GM12875 (cell line): ENCODE measurements around the gene NPPA.
"Not testable (repeated sequence)": the region's sequence is repeated elsewhere in the genome, so short reads cannot be mapped to it uniquely, and the experiment has no call there.

Experiments used
- H3K4me3 ChIP-seq: one replicate; pipeline ENCODE4 v1.5.1; 2011; ENCODE audit warnings: low read depth, low read length, control low read depth
- TF ChIP-seq, protein P1 (sequence below): IDR thresholded peaks from 2 replicates; pipeline ENCODE4 v1.5.1; 2011; ENCODE audit warnings: low read depth, mild to moderate bottlenecking, control low read depth, inconsistent platforms, low read length, moderate library complexity, borderline replicate concordance; ENCODE audit not compliant: insufficient read depth

NPPA gene

DNA sequence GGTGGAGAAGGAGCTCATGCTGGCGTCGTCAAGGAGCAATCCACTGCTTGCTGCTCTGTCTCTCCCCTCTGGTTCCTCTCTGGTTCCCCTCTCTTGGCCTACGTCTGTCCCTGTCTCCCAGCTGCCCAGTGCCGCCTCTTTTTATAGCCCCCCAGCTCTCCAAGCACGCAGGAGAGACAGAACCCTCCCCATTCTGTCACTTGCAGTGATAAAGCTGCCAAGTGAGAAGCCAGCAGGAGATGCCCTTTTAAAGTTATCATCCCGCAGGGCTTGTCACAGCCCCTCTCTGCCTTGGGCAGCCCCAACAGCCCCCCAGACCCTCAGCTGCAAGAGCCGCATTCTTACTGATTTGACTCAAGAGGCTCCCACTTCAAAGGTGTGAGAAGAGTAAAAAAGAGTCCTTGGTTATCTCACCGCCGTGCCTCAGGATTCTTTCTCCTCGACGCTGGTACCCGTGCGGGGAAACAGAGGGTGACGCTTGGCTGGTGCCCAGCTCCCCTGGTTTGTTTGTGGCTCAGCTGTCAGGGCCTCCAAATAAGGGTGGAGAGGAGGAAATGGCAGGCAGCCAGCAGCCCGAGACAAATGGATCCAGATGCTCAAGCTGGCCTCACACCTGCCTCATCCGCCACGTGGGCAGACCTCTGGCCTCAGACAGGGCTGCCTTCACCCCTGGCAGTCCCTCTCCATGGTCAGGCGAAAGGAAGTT lies at the start of gene NPPA:
NPPA (minus strand) TSS at position 117 of the 706 bp plus-strand sequence; CDS start at position 18, 99 bp downstream.
- no peak within 1 kb of the TSS for H3K4me3 ChIP-seq
- TF ChIP-seq, protein P1, sequence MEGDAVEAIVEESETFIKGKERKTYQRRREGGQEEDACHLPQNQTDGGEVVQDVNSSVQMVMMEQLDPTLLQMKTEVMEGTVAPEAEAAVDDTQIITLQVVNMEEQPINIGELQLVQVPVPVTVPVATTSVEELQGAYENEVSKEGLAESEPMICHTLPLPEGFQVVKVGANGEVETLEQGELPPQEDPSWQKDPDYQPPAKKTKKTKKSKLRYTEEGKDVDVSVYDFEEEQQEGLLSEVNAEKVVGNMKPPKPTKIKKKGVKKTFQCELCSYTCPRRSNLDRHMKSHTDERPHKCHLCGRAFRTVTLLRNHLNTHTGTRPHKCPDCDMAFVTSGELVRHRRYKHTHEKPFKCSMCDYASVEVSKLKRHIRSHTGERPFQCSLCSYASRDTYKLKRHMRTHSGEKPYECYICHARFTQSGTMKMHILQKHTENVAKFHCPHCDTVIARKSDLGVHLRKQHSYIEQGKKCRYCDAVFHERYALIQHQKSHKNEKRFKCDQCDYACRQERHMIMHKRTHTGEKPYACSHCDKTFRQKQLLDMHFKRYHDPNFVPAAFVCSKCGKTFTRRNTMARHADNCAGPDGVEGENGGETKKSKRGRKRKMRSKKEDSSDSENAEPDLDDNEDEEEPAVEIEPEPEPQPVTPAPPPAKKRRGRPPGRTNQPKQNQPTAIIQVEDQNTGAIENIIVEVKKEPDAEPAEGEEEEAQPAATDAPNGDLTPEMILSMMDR, result no peak

GRCh38 chr1:11894501-11894900 lies 46.9 kb upstream of the NPPA start:
- not testable (repeated sequence) for H3K4me3 ChIP-seq

DNA sequence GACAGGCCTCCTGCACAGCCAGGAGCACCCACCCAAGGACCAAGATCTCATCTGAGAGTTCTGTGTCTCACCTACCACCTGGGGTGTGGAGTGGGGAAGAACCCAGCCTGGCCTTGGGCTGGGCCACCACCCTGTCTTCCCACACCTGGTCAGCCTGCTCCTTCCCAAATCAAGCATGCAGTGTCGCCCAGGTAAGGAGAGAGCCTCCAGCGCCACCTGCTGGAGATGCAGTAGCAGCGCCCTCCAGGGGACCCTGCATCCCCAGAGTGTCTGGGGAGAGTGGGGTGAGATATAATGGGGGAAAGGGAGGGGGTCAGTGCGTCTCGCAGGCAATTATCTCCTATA lies 46.3 kb upstream of the NPPA start:
- TF ChIP-seq, protein P1, result peak; percentile 97
- H3K4me3 ChIP-seq, result no peak overlapping the region

DNA sequence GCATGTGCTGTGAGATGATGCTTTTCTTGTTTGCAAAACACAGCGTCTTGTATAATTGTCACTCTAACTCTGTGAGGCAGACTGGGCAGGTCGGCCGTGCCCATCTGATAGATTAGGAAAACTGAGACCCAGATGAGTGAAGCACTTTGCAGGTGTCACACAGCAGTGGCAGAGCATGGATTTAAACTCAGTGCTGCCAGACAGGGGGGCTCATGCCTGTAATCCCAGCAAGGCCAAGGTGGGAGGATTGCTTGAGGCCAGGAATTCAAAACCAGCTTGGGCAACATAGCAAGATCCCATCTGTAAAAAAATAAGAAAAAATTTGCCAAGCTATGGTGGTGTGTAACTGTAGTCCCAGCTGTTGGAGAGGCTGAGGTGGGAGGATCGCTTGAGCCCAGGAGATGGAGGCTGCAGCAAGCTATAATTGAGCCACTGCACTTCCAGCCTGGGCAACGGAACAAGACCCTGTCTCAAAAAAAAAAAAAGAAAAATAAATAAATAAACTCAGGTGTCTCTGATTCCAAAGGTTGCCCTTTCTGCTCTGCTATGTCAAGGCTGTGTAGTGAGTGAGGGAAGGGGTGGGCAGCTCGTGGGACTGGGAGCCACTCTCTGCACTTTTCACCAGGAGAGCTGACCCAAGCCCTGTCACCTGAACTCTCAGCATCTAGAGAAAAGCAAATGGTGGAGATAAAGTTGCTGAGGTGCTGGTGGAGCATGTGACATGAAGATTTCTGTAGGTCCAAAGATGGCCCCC lies 44.0 kb upstream of the NPPA start:
- TF ChIP-seq, protein P1, result no peak
- no peak overlapping the region for H3K4me3 ChIP-seq

GRCh38 chr1:11888877-11889208 lies 41.3 kb upstream of the NPPA start:
- H3K4me3 ChIP-seq, result no peak overlapping the region
- TF ChIP-seq, protein P1, result no peak

- TF ChIP-seq, protein P1, result no peak
- H3K4me3 ChIP-seq, result no peak overlapping the region
Observed at GRCh38 chr1:11888206-11888876, 40.8 kb upstream of the NPPA start.

- H3K4me3 ChIP-seq, result no peak overlapping the region
- TF ChIP-seq, protein P1, result no peak
Observed at GRCh38 chr1:11887666-11888007, 40.1 kb upstream of the NPPA start.
